ENCODE data around the gene HPS4. TPM values are rescaled to one million over a fixed set of nuclear protein-coding genes. Genes with fewer than 3 reads are reported as not detected.

The HPS4 gene
- polyA plus RNA-seq, 3 donors from 2014 or later = 5.0 to 13.3 (median 8.2) TPM

- Mint-ChIP-seq H3K27ac (peak overlapping the region in 1 of 6 donors; percentile 13), H3K4me3 (no peak overlapping the region), H3K4me1 (no peaks in the 10 kb centered on the region), H3K27me3 (ENCODE audit: low read depth in 3 of 3) (peaks cover 0 to 2% (median 0%) of the 10 kb centered on the region in 3 donors), H3K9me3 (no peaks in the 10 kb centered on the region), H3K36me3 (peaks cover 15 to 22% (median 20%) of the 10 kb centered on the region in 3 donors)
- DNase-seq = no peak
These were observed 29.6 kb downstream of the HPS4 start for GRCh38 chr22:26453812-26454500.

- Mint-ChIP-seq H3K9me3 (no peaks in the 10 kb centered on the region), H3K27me3 (ENCODE audit: low read depth in 3 of 3) (peaks cover 0 to 4% (median 0%) of the 10 kb centered on the region in 3 donors)
These were observed 30.4 kb downstream of the HPS4 start for GRCh38 chr22:26453216-26453615.

GRCh38 chr22:26452236-26453016 lies 31.2 kb downstream of the HPS4 start:
- Mint-ChIP-seq H3K4me1 (no peaks in the 10 kb centered on the region), H3K9me3 (no peaks in the 10 kb centered on the region), H3K27me3 (ENCODE audit: low read depth in 3 of 3) (peaks cover 0 to 4% (median 0%) of the 10 kb centered on the region in 3 donors), H3K27ac (peak overlapping the region in 1 of 6 donors; percentile 34), H3K4me3 (no peak overlapping the region), H3K36me3 (peaks cover 12 to 17% (median 16%) of the 10 kb centered on the region in 3 donors)
- no peak for DNase-seq

More at GRCh38 chr22:26453216-26453615, 30.4 kb downstream of the HPS4 start:
- Mint-ChIP-seq H3K4me3 (no peak overlapping the region), H3K27ac (peak overlapping the region in 1 of 6 donors; percentile 13), H3K4me1 (no peaks in the 10 kb centered on the region), H3K36me3 (peaks cover 15 to 22% (median 20%) of the 10 kb centered on the region in 3 donors)
- DNase-seq = no peak

GRCh38 chr22:26450453-26451185 lies 33.0 kb downstream of the HPS4 start:
- no peaks in the 10 kb centered on the region for H3K9me3 Mint-ChIP-seq
- no peak for DNase-seq
- H3K27ac Mint-ChIP-seq = no peak overlapping the region
- H3K4me1 Mint-ChIP-seq = no peaks in the 10 kb centered on the region
- peaks cover 7 to 13% (median 11%) of the 10 kb centered on the region in 3 donors for H3K36me3 Mint-ChIP-seq
- H3K27me3 Mint-ChIP-seq (ENCODE audit: low read depth in 3 of 3) = peaks cover 0 to 4% (median 0%) of the 10 kb centered on the region in 3 donors
- no peak overlapping the region for H3K4me3 Mint-ChIP-seq

GRCh38 chr22:26448941-26449340 lies 34.6 kb downstream of the HPS4 start:
- no peaks in the 10 kb centered on the region for H3K9me3 Mint-ChIP-seq
- H3K36me3 Mint-ChIP-seq = peaks cover 7 to 10% (median 7%) of the 10 kb centered on the region in 3 donors
- H3K27ac Mint-ChIP-seq = peak overlapping the region in 1 of 6 donors; percentile 45
- no peaks in the 10 kb centered on the region for H3K4me1 Mint-ChIP-seq
- H3K27me3 Mint-ChIP-seq (ENCODE audit: low read depth in 3 of 3) = peaks cover 0 to 4% (median 0%) of the 10 kb centered on the region in 3 donors
- H3K4me3 Mint-ChIP-seq = no peak overlapping the region
- no peak for DNase-seq

GRCh38 chr22:26448334-26448733 lies 35.2 kb downstream of the HPS4 start:
- H3K4me1 Mint-ChIP-seq = no peaks in the 10 kb centered on the region
- H3K4me3 Mint-ChIP-seq = no peak overlapping the region
- H3K9me3 Mint-ChIP-seq = no peaks in the 10 kb centered on the region
- H3K36me3 Mint-ChIP-seq = peaks cover 5 to 10% (median 7%) of the 10 kb centered on the region in 3 donors
- peaks cover 0 to 4% (median 0%) of the 10 kb centered on the region in 3 donors for H3K27me3 Mint-ChIP-seq (ENCODE audit: low read depth in 3 of 3)
- DNase-seq = no peak
- no peak overlapping the region for H3K27ac Mint-ChIP-seq

GRCh38 chr22:26447584-26448329 lies 35.8 kb downstream of the HPS4 start:
- H3K9me3 Mint-ChIP-seq = no peaks in the 10 kb centered on the region
- no peak for DNase-seq
- H3K4me1 Mint-ChIP-seq = no peaks in the 10 kb centered on the region
- peaks cover 7 to 10% (median 7%) of the 10 kb centered on the region in 3 donors for H3K36me3 Mint-ChIP-seq
- no peak overlapping the region for H3K4me3 Mint-ChIP-seq
- peaks cover 0 to 4% (median 0%) of the 10 kb centered on the region in 3 donors for H3K27me3 Mint-ChIP-seq (ENCODE audit: low read depth in 3 of 3)
- no peak overlapping the region for H3K27ac Mint-ChIP-seq

- DNase-seq = no peak
- no peaks in the 10 kb centered on the region for H3K9me3 Mint-ChIP-seq
- peaks cover 0 to 2% (median 0%) of the 10 kb centered on the region in 3 donors for H3K27me3 Mint-ChIP-seq (ENCODE audit: low read depth in 3 of 3)
- H3K27ac Mint-ChIP-seq = no peak overlapping the region
- H3K4me1 Mint-ChIP-seq = no peaks in the 10 kb centered on the region
- peaks cover 7 to 10% (median 7%) of the 10 kb centered on the region in 3 donors for H3K36me3 Mint-ChIP-seq
- no peak overlapping the region for H3K4me3 Mint-ChIP-seq
These were observed 36.6 kb downstream of the HPS4 start for GRCh38 chr22:26446808-26447515.

GRCh38 chr22:26445577-26446275 lies 37.9 kb downstream of the HPS4 start:
- H3K9me3 Mint-ChIP-seq = no peaks in the 10 kb centered on the region
- H3K27me3 Mint-ChIP-seq (ENCODE audit: low read depth in 3 of 3) = peaks cover 0 to 2% (median 0%) of the 10 kb centered on the region in 3 donors
- peaks cover 0 to 4% (median 3%) of the 10 kb centered on the region in 3 donors for H3K36me3 Mint-ChIP-seq
- no peak overlapping the region for H3K27ac Mint-ChIP-seq
- no peaks in the 10 kb centered on the region for H3K4me1 Mint-ChIP-seq
- no peak overlapping the region for H3K4me3 Mint-ChIP-seq
- DNase-seq = no peak

GRCh38 chr22:26444777-26445176 lies 38.8 kb downstream of the HPS4 start:
- Mint-ChIP-seq H3K4me3 (no peak overlapping the region), H3K4me1 (no peaks in the 10 kb centered on the region), H3K9me3 (no peaks in the 10 kb centered on the region), H3K36me3 (peaks cover 0 to 4% (median 3%) of the 10 kb centered on the region in 3 donors), H3K27ac (no peak overlapping the region), H3K27me3 (ENCODE audit: low read depth in 3 of 3) (peaks cover 0 to 2% (median 0%) of the 10 kb centered on the region in 3 donors)
- DNase-seq = no peak

GRCh38 chr22:26443901-26444690 lies 39.5 kb downstream of the HPS4 start:
- Mint-ChIP-seq H3K4me3 (no peak overlapping the region), H3K36me3 (peaks cover 0 to 4% (median 3%) of the 10 kb centered on the region in 3 donors), H3K27me3 (ENCODE audit: low read depth in 3 of 3) (peaks cover 0 to 2% (median 0%) of the 10 kb centered on the region in 3 donors), H3K9me3 (no peaks in the 10 kb centered on the region), H3K4me1 (no peaks in the 10 kb centered on the region), H3K27ac (peak overlapping the region in 1 of 6 donors; percentile 13)
- DNase-seq = no peak
